Measurements from ENCODE around the gene RHEB. TPM values are rescaled to one million over a fixed set of nuclear protein-coding genes. Genes with fewer than 3 reads are reported as not detected.

RHEB gene
- total RNA-seq, 1 experiment from 2014 or later: 114 TPM

- Mint-ChIP-seq H3K27me3 (ENCODE audit: low read depth) (peaks cover 3% of the 10 kb centered on the region), H3K4me3 (no peak overlapping the region), H3K27ac (peak overlapping the region in 1 of 3 experiments; percentile 55; a peak in 1 of 7 replicates), H3K9me3 (peaks cover 0 to 3% of the 10 kb centered on the region in 2 experiments; a peak in 2 of 5 replicates), H3K4me1 (peaks cover 18 to 23% of the 10 kb centered on the region in 2 experiments), H3K36me3 (ENCODE audit: insufficient read depth in 1 of 3, low read depth in 3 of 3) (peaks cover 0 to 5% (median 0%) of the 10 kb centered on the region in 3 experiments; a peak in 2 of 7 replicates)
- Histone ChIP-seq H3K27me3 (ENCODE audit: insufficient read depth, low read length) (no peaks in the 10 kb centered on the region), H3K4me1 (ENCODE audit: insufficient read depth, low read length) (no peaks in the 10 kb centered on the region; the same call in 1 of the 2 replicates), H3K79me2 (ENCODE audit: insufficient read depth, low read length) (no peaks in the 10 kb centered on the region), H4K8ac (replicated peaks; ENCODE audit: insufficient read length, low read depth, low read length) (no peak overlapping the region), H3K4ac (ENCODE audit: low read depth, low read length) (no peak overlapping the region), H4K91ac (ENCODE audit: insufficient read length, low read depth, low read length) (no peak overlapping the region), H2BK12ac (ENCODE audit: insufficient read length, low read depth, low read length) (no peak overlapping the region), H3K23me2 (ENCODE audit: insufficient read length, low read depth, low read length, poor library complexity, severe bottlenecking) (peaks cover 11% of the 10 kb centered on the region), H4K5ac (ENCODE audit: insufficient read length, low read depth, low read length) (no peak overlapping the region), H3K9me3 (ENCODE audit: control insufficient read depth, low read depth, low read length) (no peaks in the 10 kb centered on the region), H2BK120ac (ENCODE audit: low read depth, low read length, poor library complexity, severe bottlenecking) (no peak overlapping the region), H2BK20ac (ENCODE audit: low read depth, low read length, poor library complexity, severe bottlenecking) (no peak overlapping the region), H3K4me2 (ENCODE audit: insufficient read depth, insufficient read length, low read length) (no peak overlapping the region), H2BK15ac (ENCODE audit: low read depth, low read length) (no peak overlapping the region), H3K9ac (ENCODE audit: extremely low read depth, insufficient read length, low read length) (no peak overlapping the region), H2AK5ac (ENCODE audit: insufficient read length, low read length) (no peak overlapping the region), H4K20me1 (ENCODE audit: control insufficient read depth, insufficient read depth, insufficient read length) (no peaks in the 10 kb centered on the region), H3K18ac (ENCODE audit: insufficient read length, low read depth, low read length) (no peak overlapping the region), H3T11ph (ENCODE audit: low read length) (no peak overlapping the region), H3K27ac (ENCODE audit: insufficient read length, low read depth, low read length) (no peak overlapping the region), H3K14ac (ENCODE audit: insufficient read depth, low read length) (no peak overlapping the region), H3K23ac (ENCODE audit: insufficient read length, low read depth, low read length) (no peak overlapping the region), H3K56ac (ENCODE audit: insufficient read length, low read depth, low read length) (no peak overlapping the region), H3K79me1 (ENCODE audit: insufficient read depth, low read depth, low read length, poor library complexity, severe bottlenecking) (no peaks in the 10 kb centered on the region), H2BK5ac (ENCODE audit: insufficient read length, low read length) (no peak overlapping the region), H2AFZ (ENCODE audit: low read length) (no peak overlapping the region)
- WGBS (ENCODE audit: extremely low coverage, insufficient read length, low lambda C conversion rate): no CpG with 5 or more reads among the region's 9 CpGs
- TF ChIP-seq CTCF (conservative IDR thresholded peaks at IDR 0.05): no peak
- no peak for DNase-seq
Observed at GRCh38 chr7:151436446-151437158, 83.1 kb downstream of the RHEB start.

Measured in H9 (cell line).